ENCODE measurements around the gene GHITM. TPM values are rescaled to one million over a fixed set of nuclear protein-coding genes. Genes with fewer than 3 reads are reported as not detected.

Gene GHITM
- total and polyA plus RNA-seq, 2 of the 13 experiments (the other 11 are each of a cell fraction or from before 2014, with no cell fraction given) = 163 to 212 TPM

DNA sequence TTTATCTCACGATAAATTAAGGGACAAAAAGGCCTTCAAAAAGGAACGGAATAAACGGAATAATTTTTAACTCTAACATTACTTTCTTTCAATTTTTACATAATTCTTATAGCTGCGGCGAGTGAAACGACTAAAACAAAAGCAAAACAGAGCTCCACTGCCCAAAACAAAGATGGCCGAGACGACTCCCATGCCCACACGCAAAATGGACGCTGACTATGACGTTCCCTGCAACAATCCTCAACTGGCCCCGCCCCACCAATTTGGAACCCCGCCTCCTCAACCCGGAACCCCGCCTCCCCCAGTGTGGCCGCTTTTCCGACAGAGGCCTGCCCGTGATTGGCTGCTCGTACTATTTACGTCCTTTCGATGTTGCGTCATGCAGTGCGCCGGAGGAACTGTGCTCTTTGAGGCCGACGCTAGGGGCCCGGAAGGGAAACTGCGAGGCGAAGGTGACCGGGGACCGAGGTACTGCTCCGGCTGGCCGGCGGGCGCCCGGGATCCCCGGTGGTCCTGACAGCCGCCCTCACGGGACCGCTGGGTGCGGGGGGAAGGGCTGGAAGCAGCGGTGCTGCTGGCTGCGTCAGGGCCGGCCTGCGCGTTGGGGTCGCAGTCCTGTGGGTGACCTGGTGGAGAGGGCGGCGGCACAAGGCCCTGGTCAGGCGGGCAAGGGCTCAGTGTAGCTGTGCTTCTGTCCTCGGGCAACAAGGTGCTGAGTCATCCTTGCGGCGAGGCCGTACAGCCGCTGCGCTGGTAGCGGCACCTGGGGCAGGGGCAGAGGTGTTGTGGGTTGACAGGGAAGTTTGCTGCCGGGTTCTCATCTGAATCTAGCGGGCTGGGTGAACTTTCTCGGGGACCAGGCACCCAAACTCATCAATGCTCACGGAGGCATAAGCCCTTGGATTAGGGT, at the start of gene GHITM (continued):
- TF ChIP-seq, protein P1, sequence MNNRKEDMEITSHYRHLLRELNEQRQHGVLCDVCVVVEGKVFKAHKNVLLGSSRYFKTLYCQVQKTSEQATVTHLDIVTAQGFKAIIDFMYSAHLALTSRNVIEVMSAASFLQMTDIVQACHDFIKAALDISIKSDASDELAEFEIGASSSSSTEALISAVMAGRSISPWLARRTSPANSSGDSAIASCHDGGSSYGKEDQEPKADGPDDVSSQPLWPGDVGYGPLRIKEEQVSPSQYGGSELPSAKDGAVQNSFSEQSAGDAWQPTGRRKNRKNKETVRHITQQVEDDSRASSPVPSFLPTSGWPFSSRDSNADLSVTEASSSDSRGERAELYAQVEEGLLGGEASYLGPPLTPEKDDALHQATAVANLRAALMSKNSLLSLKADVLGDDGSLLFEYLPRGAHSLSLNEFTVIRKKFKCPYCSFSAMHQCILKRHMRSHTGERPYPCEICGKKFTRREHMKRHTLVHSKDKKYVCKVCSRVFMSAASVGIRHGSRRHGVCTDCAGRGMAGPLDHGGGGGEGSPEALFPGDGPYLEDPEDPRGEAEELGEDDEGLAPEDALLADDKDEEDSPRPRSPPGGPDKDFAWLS (CRISPR knock-in tag; IDR thresholded peaks at IDR 0.05; ENCODE audit: borderline replicate concordance) = no peak
- TF ChIP-seq CREBL2 (CRISPR knock-in tag; IDR thresholded peaks at IDR 0.05; ENCODE audit: borderline replicate concordance) (peak; percentile 70; the same call in 1 of the 2 replicates), DMTF1 (CRISPR knock-in tag; IDR thresholded peaks at IDR 0.05) (no peak), MAFK (conservative IDR thresholded peaks at IDR 0.05 in 1 of 2, IDR thresholded peaks at IDR 0.05 in 1 of 2; ENCODE audit: low read length in 2 of 2) (peak; percentile 70 to 94), CENPT (CRISPR knock-in tag; IDR thresholded peaks at IDR 0.05; ENCODE audit: low read depth) (no peak), ZNF644 (CRISPR knock-in tag; IDR thresholded peaks at IDR 0.05; ENCODE audit: low read depth) (no peak), ZSCAN21 (CRISPR knock-in tag; IDR thresholded peaks at IDR 0.05; ENCODE audit: borderline replicate concordance) (peak; percentile 41; the same call in 1 of the 2 replicates), RXRA (CRISPR knock-in tag; IDR thresholded peaks at IDR 0.05) (peak; percentile 69; the same call in 1 of the 2 replicates), ZNF724P (CRISPR knock-in tag; IDR thresholded peaks at IDR 0.05; ENCODE audit: borderline replicate concordance) (peak; percentile 65; the same call in 1 of the 2 replicates), ZNF547 (CRISPR knock-in tag; IDR thresholded peaks at IDR 0.05) (peak; percentile 91), DNMT3B (CRISPR knock-in tag; conservative IDR thresholded peaks at IDR 0.05) (0 out of 2 replicates have a peak, but pooled peaks have one; percentile 76), ZNF251 (CRISPR knock-in tag; IDR thresholded peaks at IDR 0.05) (no peak), ZNF782 (CRISPR knock-in tag; IDR thresholded peaks at IDR 0.05; ENCODE audit: borderline replicate concordance) (0 out of 2 replicates have a peak, but pooled peaks have one; percentile 77)
- TF ChIP-seq, protein P2, sequence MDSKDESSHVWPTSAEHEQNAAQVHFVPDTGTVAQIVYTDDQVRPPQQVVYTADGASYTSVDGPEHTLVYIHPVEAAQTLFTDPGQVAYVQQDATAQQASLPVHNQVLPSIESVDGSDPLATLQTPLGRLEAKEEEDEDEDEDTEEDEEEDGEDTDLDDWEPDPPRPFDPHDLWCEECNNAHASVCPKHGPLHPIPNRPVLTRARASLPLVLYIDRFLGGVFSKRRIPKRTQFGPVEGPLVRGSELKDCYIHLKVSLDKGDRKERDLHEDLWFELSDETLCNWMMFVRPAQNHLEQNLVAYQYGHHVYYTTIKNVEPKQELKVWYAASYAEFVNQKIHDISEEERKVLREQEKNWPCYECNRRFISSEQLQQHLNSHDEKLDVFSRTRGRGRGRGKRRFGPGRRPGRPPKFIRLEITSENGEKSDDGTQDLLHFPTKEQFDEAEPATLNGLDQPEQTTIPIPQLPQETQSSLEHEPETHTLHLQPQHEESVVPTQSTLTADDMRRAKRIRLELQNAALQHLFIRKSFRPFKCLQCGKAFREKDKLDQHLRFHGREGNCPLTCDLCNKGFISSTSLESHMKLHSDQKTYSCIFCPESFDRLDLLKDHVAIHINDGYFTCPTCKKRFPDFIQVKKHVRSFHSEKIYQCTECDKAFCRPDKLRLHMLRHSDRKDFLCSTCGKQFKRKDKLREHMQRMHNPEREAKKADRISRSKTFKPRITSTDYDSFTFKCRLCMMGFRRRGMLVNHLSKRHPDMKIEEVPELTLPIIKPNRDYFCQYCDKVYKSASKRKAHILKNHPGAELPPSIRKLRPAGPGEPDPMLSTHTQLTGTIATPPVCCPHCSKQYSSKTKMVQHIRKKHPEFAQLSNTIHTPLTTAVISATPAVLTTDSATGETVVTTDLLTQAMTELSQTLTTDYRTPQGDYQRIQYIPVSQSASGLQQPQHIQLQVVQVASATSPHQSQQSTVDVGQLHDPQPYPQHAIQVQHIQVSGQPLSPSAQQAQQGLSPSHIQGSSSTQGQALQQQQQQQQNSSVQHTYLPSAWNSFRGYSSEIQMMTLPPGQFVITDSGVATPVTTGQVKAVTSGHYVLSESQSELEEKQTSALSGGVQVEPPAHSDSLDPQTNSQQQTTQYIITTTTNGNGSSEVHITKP (CRISPR knock-in tag; IDR thresholded peaks at IDR 0.05; ENCODE audit: low read depth) = peak; percentile 50; the same call in 1 of the 2 replicates
- TF ChIP-seq, protein P3, sequence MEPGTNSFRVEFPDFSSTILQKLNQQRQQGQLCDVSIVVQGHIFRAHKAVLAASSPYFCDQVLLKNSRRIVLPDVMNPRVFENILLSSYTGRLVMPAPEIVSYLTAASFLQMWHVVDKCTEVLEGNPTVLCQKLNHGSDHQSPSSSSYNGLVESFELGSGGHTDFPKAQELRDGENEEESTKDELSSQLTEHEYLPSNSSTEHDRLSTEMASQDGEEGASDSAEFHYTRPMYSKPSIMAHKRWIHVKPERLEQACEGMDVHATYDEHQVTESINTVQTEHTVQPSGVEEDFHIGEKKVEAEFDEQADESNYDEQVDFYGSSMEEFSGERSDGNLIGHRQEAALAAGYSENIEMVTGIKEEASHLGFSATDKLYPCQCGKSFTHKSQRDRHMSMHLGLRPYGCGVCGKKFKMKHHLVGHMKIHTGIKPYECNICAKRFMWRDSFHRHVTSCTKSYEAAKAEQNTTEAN (CRISPR knock-in tag; conservative IDR thresholded peaks at IDR 0.05) = no peak
- TF ChIP-seq, protein P4, sequence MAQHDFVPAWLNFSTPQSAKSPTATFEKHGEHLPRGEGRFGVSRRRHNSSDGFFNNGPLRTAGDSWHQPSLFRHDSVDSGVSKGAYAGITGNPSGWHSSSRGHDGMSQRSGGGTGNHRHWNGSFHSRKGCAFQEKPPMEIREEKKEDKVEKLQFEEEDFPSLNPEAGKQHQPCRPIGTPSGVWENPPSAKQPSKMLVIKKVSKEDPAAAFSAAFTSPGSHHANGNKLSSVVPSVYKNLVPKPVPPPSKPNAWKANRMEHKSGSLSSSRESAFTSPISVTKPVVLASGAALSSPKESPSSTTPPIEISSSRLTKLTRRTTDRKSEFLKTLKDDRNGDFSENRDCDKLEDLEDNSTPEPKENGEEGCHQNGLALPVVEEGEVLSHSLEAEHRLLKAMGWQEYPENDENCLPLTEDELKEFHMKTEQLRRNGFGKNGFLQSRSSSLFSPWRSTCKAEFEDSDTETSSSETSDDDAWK (CRISPR knock-in tag; IDR thresholded peaks at IDR 0.05) = no peak

Data from HepG2 (cell line).